Measurements from ENCODE around the gene AJAP1. TPM values are rescaled to one million over a fixed set of nuclear protein-coding genes. Genes with fewer than 3 reads are reported as not detected.

The AJAP1 gene
- polyA plus RNA-seq, 3 donors = 0.11 to 1.5 (median 0.37) TPM

DNA sequence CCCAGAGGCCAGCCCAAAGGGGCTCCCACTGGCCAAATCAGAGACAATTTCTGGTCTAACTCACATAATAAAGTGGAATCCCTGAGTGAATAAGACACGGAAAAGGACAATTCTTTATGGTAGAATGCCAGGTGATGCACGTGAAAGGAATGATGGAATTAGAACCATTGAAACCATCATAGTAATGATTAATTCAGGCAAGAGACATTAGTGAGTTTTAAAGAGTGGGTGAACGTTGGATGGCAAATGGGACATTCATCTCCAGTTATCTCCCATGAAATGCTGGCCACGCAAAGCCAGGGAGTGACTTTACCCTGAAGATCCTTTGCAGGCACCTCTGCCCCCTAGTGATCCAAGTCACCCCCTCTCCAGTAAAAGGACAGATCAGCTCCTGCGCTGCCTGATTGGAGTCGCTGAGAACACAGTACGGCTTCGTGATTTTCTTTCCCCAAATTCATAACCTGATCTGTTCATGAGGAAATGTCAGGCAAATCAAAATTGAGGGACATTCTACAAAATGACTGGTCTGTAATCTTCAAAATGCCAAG lies 87.5 kb downstream of the AJAP1 start:
- WGBS, 3 donors = 57 to 82% (median 68%) methylated on average over 8 of the region's 8 CpGs
- no peak overlapping the region for H3K27ac ChIP-seq (ENCODE audit: low read depth, low read length)

DNA sequence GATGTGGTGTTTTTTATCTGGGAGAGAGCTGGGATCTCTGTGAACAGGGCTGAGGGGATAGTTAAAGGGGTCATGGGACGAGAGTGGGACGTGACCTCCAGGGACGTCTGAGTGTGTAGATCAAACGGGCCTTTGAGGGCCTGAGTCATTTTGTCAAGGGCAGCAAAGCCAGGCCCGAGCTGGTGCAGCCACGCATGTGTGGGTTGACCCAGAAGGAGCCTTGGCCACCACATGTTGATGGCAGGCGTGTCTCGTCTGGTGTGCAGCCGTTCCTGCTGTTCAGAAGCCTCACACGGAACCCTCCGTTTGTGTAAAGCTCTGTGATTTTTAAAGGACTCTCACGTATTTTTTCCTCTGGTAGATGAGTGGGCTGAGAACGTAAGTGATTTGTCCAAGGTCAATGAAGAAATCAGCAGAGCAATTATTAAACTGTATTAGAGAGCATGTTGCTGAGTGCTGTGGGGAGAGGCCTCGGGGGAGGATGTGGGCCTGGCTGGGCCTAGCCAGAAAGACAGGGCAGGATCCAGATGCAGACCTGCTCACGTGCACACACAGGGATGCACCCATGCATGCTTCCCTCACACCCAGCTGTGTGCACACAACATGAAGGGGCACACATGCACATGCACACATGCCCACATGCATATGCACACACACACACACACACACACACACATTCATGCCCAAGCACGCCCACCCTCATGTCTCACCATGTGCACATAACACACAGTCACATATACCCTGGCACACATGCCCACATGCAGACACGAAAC lies 89.8 kb downstream of the AJAP1 start:
- WGBS, 3 donors = 64 to 76% (median 74%) methylated on average over 17 of the region's 17 CpGs
- H3K27ac ChIP-seq (ENCODE audit: low read depth, low read length) = no peak overlapping the region

DNA sequence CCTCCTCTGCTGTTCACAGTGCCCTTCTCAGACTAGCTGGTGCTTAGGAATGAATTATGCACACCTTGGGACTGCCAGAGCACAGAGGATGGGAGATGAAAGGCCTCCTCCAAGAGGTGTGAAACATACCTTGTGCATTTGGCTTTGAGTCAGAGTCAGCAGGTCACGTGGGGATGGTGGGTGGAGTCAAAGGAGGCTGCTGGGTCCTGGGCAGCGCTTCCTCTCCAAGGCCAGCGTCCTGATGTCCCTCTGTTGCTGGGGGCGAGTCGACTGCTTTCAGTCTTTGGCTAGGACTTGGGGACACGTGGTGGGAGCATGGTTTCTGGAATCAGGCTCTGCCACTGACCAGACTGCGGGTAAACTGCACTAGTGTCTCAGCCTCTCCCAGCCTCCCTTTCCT lies 91.2 kb downstream of the AJAP1 start:
- 30 to 53% (median 45%) methylated on average over 7 of the region's 7 CpGs for WGBS, 3 donors
- H3K27ac ChIP-seq (ENCODE audit: low read depth, low read length) = no peak overlapping the region

DNA sequence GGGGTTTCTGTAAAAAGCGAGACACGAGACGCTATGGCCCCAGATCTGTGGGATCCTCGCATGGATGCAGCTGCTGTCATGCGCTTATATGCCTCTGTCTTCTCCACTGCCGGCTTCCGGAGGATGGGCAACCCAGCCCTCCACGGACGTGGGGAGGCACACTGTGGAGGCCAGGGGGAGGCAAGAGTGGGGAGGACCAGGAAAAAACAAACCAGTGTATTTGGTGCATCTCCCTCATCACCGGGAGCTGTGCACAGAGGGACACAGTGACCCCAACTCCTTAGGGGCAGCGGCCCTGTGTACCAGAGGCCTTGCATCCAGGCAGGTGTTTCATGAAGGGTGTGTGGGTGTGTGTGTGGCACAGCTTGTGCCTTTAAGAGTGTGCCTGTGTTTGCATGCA lies 95.0 kb downstream of the AJAP1 start:
- WGBS, 3 donors = 83 to 87% (median 86%) methylated on average over 11 of the region's 11 CpGs

DNA sequence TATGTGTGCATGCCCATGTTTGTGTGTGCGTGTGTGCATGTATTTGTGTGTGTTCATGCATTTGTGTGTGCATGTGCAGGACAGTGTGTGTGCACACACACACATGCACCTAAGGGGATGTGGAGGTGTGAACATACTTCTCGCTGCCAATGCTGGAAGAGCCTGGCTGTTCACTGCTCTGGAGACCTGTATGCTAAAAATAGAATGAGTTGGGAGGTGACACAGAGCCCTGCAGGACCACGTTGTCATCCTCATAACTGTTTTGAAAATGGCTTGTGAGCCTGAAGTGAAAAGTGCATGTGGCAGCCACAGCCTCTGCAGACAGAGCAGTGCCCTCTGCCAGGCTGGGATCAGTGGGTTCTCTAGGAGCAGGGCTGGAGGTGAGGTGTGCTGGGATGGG lies 95.8 kb downstream of the AJAP1 start:
- 52 to 62% (median 57%) methylated on average over 3 of the region's 3 CpGs for WGBS, 3 donors

More for the DNA sequence above, 95.0 kb downstream of the AJAP1 start:
- H3K27ac ChIP-seq (ENCODE audit: low read depth, low read length) = no peak overlapping the region

DNA sequence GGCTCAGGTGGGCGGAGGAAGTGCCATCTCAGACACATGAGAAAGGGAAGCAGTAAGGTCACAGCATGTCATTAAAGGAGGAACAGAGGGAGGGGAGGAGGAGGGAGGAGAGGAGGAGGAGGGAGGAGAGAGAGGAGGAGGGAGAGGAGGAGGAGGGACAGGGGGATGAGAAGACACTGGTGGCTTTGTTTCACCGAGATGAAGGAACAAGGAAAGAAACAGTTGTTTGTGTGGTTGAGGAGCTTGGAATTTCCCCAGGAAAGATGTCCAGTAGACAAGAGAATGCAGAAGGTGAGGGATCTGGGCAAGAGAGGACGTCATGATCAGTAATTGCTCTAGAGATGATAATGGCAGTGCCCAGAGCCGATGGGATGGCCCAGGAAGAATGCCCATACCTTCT lies 97.7 kb downstream of the AJAP1 start:
- WGBS, 3 donors = 47 to 67% (median 58%) methylated on average over 4 of the region's 4 CpGs

More for the DNA sequence above, 95.8 kb downstream of the AJAP1 start:
- H3K27ac ChIP-seq (ENCODE audit: low read depth, low read length) = no peak overlapping the region

DNA sequence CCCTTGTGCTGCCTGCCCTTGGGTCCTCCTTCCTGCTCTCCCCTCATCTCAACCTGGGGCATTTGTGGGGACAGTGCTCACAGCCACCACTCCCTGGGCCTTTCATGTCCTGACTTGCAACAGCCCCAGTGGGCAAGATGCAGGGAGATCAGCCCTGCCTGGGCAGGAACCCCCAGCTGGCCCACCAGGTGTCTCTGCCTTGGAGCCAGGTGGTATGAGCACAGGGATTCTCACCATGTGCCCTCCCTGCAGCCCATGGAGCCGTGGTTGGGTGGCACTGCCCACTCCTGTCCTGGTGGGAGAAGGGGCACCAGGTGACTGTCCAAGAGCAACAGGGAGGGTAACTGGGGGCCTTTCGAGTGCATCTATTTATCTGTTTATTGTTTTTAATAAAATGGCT lies 100.4 kb downstream of the AJAP1 start:
- no peak overlapping the region for H3K27ac ChIP-seq (ENCODE audit: low read depth, low read length)
- 48 to 75% (median 70%) methylated on average over 2 of the region's 2 CpGs for WGBS, 3 donors

More for the DNA sequence above, 97.7 kb downstream of the AJAP1 start:
- H3K27ac ChIP-seq (ENCODE audit: low read depth, low read length) = no peak overlapping the region

DNA sequence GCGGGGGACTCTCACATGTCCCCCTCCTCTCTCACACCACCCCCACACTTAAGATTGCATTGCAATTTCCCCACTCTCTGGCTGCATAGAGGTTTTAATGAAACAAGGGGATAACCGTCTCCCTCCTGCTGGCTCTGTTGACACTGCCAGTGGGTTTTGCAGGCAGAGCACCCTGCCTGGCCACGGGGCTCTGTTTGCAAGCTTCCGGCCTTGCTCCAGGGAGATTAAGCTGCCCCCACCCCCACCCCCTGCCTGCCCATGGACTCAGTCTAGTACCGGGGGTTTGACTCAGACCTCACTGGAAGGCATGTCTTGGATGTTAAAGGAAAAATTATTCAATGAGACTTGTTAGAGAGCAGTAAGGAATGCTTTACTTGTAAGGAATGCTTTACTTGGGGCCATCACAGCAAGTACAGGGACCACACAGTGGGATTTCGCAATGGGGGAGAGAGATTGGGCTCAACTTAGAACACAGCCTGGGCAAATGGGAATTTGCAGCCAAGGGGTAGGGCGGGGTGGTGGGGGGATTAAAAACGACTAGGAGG lies 101.0 kb downstream of the AJAP1 start:
- whole genome bisulfite sequencing, 3 donors = 18 to 23% (median 19%) methylated on average over 8 of the region's 8 CpGs
- no peak overlapping the region for H3K27ac ChIP-seq (ENCODE audit: low read depth, low read length)

DNA sequence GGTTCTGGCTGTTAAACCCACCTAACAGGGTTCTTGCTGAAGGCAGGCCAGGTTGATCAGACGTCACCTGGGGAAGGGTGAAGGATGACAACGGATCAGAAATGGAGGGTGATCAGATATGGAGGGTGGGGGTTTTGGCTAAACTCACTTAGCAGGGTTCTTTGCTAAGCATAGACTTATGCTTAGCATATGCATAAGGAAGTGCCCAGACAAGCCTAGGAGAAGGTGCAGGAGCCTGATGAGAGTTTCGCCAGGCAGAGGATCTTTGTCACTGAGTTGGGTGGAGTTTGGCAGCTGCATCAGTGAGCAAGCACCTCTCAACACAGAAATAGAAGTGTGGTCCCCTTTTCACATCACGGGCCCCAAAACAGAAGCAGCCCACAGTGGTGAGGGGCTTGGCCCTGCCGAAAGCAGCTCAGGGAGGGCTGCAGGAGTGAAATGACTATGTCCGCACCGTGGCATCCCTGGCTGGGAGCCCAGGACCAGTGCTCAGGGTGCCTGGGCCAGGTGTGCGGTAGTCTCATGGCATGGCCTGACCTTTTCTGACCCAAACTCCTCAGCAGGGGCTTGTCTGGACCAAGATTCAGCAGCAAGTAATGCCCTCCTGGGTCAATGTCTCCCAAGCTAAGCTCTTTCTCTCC lies 101.6 kb downstream of the AJAP1 start:
- WGBS, 3 donors = 62 to 83% (median 78%) methylated on average over 8 of the region's 8 CpGs
- H3K27ac ChIP-seq (ENCODE audit: low read depth, low read length) = no peak overlapping the region

DNA sequence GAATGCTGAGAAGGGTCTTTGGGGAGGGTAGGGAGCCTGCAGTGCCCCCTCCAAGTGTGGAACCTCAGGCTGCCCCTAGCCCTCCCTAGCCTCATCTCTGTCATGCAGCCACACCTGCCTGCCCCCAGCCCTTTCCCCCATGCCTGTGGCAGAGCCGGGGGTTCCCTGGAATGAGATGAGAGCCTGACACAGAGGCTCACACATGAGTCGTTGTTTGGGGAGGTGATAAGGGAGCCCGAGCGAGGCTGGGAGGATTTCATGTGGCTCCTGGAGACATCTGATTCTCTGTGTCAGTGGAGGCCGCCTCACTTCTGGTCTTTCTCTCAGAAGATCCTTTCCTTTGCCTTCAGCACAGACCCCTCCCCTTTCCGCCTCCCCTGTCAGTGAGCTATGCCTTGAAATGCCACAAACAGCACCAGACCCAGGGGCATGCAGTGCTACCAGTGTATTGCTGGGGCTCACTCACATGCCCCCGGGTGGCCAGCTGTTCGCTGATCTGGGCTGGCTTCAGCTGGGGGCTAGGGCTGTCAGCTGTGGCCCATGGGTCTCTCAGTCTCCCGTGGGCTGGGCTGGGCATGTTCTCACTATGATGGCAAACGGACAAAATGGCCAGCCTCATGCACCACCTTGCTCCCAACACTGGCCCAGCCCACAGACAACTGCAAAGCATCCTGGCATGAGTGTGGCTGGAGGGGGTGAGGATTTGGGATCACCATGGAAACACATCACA lies 102.6 kb downstream of the AJAP1 start:
- 45 to 73% (median 65%) methylated on average over 10 of the region's 10 CpGs for WGBS, 3 donors
- H3K27ac ChIP-seq (ENCODE audit: low read depth, low read length) = no peak overlapping the region

DNA sequence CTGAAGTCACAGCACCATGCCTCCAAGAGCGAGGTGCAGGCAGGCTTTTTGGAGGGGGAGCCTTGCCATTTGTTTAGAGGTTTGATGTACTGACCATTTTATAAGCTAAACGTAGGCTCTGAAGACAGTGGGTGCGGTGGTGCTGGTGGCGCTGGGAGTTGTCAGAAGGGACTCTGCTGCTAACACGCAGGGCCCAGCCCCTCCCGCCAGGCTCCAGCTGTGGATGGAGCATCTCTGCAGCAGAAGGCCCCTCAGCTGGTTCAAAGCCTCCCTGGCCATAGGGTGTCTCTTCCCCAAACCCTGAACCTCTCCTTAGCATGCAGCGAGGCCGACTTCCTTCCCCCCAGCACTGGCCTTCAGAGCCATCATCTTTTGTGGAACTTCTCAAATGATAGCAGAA lies 105.3 kb downstream of the AJAP1 start:
- no peak overlapping the region for H3K27ac ChIP-seq (ENCODE audit: low read depth, low read length)
- 76 to 87% (median 78%) methylated on average over 8 of the region's 8 CpGs for WGBS, 3 donors

DNA sequence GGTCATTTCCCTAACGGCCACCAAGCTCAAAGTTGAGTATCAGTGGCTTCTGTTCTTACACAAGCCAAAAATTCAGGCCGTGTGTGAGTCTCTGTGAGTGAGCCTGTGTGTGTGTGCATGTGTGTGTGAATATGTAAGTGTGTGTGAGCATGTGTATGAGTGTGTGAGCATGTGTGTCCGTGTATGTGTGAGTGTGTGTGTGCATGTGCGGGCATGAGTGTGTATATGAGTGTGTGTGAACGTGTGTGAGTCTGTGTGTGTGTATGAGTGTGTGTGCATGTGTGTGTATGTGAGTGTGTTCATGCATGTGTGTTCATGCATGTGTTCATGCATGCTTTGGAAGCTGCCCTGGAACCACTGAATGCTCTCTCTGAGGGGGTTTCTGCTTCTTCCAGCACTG lies 105.7 kb downstream of the AJAP1 start:
- no peak overlapping the region for H3K27ac ChIP-seq (ENCODE audit: low read depth, low read length)
- 61 to 70% (median 68%) methylated on average over 5 of the region's 5 CpGs for WGBS, 3 donors

DNA sequence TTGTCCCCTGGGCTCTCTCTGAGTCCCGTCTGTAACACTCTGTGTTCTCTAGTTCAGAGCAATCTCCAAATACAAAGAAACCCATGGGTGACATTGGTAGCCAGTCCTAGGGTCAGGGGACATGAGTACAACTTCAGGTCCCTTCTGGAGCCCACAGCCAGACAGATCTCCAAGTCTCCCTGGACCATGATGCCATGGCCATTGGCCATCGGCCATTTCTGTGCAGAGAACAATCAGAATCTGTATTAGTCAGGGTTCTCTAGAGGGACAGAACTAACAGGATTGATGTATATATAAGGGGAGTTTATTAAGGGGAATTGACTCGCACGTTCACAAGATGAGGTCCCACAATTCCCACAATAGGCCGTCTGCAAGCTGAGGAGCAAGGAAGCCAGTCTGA lies 106.9 kb downstream of the AJAP1 start:
- WGBS, 3 donors = 78 to 89% (median 88%) methylated on average over 5 of the region's 5 CpGs
- no peak overlapping the region for H3K27ac ChIP-seq (ENCODE audit: low read depth, low read length)

DNA sequence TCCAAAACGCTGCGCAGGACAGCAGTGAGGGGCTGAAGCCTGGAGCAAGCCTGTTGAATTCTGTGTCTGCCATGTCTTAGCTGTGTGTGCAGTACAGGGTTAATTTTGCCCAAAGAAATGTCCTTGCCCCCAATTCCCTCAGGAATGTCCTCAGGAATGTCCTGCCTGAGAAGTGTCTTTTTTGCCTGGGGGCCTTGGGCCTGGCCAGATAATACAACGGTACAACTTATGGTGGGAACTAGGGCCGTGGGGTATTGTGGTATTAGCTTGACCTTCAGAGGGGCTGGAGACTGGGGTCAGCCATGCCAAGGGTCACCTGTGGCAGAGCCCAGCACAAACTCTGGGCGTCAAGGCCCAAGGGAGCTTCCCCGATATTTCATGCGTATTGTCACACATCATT lies 107.7 kb downstream of the AJAP1 start:
- no peak overlapping the region for H3K27ac ChIP-seq (ENCODE audit: low read depth, low read length)
- 71 to 75% (median 74%) methylated on average over 7 of the region's 7 CpGs for WGBS, 3 donors

DNA sequence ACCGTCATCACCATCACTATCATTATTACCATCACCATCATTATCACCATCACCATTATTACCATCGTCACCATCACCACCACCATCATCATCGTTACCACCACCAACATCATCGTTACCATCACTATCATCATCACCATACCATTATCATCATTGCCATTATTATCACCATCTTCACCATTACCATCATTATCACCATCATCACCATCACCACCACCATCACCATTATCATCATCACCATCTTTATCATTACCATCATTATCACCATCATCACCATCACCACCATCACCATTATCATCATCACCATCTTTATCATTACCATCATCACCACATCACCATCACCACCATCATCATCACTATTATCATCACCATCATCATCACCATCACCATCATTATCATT lies 112.9 kb downstream of the AJAP1 start:
- WGBS, 3 donors = 80 to 94% (median 93%) methylated on average over 4 of the region's 4 CpGs
- H3K27ac ChIP-seq (ENCODE audit: low read depth, low read length) = no peak overlapping the region

DNA sequence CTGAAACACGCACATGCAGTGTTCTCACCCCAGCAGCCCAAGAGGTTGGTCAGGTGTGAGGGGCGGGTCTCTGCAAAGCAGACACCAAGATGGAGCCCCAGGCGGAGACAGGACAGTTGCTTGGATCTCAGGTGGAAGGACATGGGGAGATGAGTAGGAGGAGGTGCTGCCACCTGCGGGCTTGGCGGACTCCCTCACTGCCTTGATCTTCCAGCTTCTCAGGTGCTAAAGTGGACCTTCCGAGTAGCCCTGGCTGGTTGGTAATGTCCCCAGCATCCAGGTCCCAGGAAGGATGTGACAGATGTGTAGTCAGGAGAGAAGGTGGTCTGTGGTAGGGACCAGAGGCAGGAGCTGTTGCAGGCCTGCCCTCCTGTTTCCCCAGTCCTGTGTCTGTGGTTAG lies 114.1 kb downstream of the AJAP1 start:
- 76 to 89% (median 82%) methylated on average over 6 of the region's 6 CpGs for WGBS, 3 donors
- H3K27ac ChIP-seq (ENCODE audit: low read depth, low read length) = no peak overlapping the region

DNA sequence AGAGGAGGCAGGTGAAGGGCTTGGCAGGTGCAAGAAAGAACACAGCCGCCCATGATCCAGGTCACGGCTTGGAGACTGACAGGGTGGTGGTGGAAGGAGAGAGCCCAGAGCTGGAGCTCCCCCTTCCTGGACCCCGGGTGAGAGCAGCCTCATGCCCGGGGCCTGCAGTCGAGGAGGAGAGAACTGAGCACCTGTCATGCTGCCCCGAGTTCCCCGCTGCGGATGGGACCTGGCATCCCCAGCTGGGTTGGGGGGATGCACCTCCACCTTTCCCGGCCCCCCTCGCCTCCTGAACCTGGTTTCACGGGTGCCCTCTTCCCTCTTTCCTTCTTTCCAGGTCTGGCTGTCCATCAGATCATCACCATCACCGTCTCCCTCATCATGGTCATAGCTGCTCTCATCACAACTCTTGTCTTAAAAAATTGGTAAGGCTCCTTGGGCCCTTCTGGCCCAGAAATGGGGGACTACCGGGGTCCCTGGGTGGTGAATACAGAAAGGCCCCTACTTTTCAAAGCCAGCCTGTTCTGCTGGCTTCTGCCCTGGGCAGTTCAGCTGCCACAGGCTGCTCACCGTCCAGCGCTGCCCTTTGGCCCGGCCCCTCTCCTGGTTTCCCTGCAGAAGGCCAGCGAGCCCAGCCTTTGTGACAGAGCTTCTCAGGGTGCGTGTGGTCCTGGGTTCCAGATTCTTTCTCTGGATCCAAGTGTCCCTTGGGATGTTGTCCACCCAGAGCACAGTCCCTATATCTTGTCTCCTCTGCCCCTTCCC lies 115.3 kb downstream of the AJAP1 start:
- 76 to 83% (median 81%) methylated on average over 17 to 18 of the region's 18 CpGs for WGBS, 3 donors
- no peak overlapping the region for H3K27ac ChIP-seq (ENCODE audit: low read depth, low read length)

DNA sequence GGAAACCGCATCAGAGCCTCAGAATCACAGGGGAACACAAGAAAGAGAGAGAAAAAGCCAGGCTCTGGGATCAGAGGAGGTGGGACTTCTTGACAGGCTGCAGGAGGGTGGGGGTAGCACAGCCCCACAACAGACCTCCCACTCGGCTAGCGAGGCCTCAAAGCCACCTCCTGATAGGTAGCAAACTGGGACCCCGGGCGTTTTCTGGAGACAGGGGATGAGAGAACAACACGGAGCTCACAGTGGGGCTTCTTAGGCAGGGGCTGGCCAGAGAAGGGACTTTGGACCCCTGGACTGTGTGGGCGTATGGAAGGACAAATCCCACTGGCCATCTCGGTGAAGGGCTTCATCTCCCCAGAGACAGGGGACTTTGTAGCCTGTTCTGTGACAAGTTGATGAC lies 116.3 kb downstream of the AJAP1 start:
- WGBS, 3 donors = 26 to 64% (median 58%) methylated on average over 8 of the region's 8 CpGs
- no peak overlapping the region for H3K27ac ChIP-seq (ENCODE audit: low read depth, low read length)

Data from adipose tissue (tissue), 3 donors.